ENCODE results near the gene CCDC92B.

CCDC92B gene

DNA sequence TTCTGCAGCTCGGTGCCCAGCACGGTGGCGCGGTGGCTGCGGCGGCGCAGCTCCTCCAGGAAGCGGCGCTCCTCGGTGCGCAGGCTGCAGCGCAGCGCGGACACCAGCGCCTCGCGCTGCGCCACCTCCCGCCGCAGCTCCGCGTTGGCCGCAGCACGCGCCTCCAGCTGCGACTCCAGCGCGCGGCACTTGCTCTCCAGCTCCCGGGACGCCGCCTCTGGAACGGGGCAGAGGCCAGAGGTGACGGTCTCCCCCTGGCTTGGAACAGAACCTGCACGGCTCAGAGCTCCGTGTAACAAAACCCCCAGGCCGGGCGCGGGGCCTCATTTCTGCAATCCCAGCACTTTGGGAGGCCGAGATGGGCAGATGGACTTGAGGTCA, 24.7 kb downstream of the CCDC92B start:
- DNase-seq (ENCODE audit: insufficient read length, low spot score), result peak; percentile 69
- FAIRE-seq, result peak; percentile 93
- TF ChIP-seq POU2F2 (IDR thresholded peaks at IDR 0.05; ENCODE audit: low read depth, low read length) (no peak), SPI1 (IDR thresholded peaks at IDR 0.05; ENCODE audit: low read depth, low read length) (no peak), POLR2A (IDR thresholded peaks at IDR 0.05; ENCODE audit: low read depth, low read length) (no peak), POLR2AphosphoS5 (IDR thresholded peaks at IDR 0.05; ENCODE audit: low read depth, low read length) (no peak), TAF1 (IDR thresholded peaks at IDR 0.05; ENCODE audit: low read depth, low read length) (no peak), PAX5 (IDR thresholded peaks at IDR 0.05; ENCODE audit: insufficient read depth, low read length, severe bottlenecking) (no peak)

DNA sequence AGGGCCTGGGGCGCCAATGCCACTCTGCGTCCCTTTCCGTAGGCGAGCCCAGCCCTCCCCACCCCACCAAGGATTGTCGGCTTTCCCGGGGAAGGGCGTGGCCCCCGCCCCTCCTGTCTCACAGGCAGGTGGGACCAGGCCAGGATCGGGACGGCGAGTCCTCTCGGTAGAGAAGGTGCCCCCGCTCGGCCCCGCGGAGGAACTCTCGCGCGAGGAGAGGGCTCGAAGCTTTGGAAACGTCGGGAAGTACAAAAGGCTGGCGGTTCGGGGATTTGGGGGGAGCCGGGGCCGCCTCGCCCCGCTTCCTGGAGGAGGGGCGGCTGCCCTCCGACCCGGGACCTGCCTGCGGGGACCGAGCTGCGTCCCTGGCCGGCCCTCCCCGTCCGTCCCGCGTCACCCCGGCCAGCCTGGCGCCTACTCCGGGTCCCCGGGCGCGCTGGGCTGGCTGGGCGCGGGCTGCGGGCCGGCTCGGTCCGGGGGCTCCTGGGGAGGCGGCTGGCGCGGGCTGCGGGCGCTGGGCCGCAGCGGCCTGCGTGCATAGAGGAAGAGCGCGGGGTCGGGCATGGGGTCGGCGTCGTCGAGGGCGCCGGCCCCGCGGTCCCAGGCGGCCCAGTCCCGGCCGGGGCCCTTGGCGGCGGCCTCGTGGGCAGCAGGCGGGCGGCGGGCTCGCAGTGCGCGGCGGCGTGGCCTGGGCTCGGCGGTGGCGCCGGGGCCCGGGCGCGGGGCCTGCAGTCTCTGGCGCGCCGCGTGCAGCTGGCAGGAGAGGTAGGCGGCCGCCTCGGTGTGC, 25.3 kb downstream of the CCDC92B start:
- no peak for TF ChIP-seq SPI1 (IDR thresholded peaks at IDR 0.05; ENCODE audit: low read depth, low read length)
- TF ChIP-seq POLR2A (IDR thresholded peaks at IDR 0.05; ENCODE audit: low read depth, low read length), result no peak
- no peak for TF ChIP-seq POU2F2 (IDR thresholded peaks at IDR 0.05; ENCODE audit: low read depth, low read length)
- TF ChIP-seq POLR2AphosphoS5 (IDR thresholded peaks at IDR 0.05; ENCODE audit: low read depth, low read length), result no peak
- no peak for TF ChIP-seq PAX5 (IDR thresholded peaks at IDR 0.05; ENCODE audit: insufficient read depth, low read length, severe bottlenecking)
- no peak for TF ChIP-seq TAF1 (IDR thresholded peaks at IDR 0.05; ENCODE audit: low read depth, low read length)
- no peak for FAIRE-seq
- no peak for DNase-seq (ENCODE audit: insufficient read length, low spot score)

DNA sequence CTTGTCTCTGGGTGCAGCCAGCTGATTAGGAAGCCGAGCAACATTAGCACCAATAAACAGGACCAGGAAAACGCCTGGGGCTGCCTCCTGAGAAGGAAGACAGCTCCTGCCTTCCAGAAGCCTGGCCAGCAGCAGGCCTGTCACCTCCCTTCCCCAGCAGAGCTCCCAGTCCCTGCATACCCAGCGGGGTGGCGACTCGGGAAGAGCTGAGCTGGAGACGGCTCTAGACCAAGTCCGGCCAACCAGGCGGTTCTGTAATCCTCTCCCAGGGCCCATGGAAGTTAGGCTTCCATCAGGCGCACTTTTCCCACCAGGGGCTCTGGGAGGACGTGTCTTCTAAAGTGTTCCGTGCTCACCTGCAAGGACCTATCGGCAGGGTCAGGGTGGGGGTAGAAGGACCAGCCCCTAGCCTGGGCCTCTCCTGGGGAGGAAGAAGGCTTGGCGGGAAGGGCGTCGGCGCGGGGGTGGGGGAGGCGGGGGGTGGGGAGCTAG, 25.9 kb downstream of the CCDC92B start:
- FAIRE-seq (no peak), DNase-seq (ENCODE audit: insufficient read length, low spot score) (no peak)
- TF ChIP-seq POLR2A (IDR thresholded peaks at IDR 0.05; ENCODE audit: low read depth, low read length), result no peak
- TF ChIP-seq SPI1 (IDR thresholded peaks at IDR 0.05; ENCODE audit: low read depth, low read length), result no peak
- no peak for TF ChIP-seq TAF1 (IDR thresholded peaks at IDR 0.05; ENCODE audit: low read depth, low read length)
- no peak for TF ChIP-seq PAX5 (IDR thresholded peaks at IDR 0.05; ENCODE audit: insufficient read depth, low read length, severe bottlenecking)
- no peak for TF ChIP-seq POU2F2 (IDR thresholded peaks at IDR 0.05; ENCODE audit: low read depth, low read length)
- TF ChIP-seq POLR2AphosphoS5 (IDR thresholded peaks at IDR 0.05; ENCODE audit: low read depth, low read length), result no peak

DNA sequence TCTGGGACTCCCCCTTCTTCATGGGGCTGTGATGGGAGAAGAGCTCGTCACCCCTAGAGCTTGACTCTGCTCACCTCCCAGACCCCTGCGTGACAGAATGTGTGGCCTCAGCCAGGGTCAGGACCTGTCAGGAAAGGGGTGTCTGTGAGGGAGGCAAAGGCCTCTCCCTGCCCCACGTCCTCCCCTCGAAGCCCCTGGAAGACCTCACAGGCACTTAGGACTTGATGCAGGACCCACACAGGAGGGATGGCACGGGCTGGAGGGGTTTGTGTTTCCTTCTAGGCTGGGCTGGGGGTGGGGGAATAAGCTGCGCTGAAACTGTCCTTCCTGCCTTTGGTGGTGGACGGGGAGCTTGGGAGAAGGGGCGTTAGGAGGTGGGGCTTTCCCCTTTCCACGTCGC, 26.8 kb downstream of the CCDC92B start:
- no peak for FAIRE-seq
- DNase-seq (ENCODE audit: insufficient read length, low spot score), result no peak

DNA sequence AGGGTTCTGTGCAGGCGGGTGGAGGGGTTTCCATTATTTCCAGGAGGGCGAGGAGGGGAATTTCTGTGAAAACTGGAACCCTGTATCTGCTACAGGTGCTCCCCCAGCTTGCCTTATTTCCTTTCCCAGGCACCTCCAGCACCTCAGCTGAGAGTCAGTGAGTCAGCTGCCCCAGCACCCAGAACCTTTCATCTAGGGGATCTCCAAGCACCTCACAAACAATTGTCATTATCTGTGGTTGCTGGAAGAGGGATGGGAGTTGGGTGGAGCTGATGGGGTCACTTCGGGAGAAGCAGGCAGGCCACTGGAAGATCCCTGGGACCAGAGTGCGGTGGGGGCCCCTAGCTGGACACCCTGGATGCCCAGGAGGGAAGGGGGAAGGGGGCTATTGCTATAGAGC, 27.8 kb downstream of the CCDC92B start:
- TF ChIP-seq PAX5 (IDR thresholded peaks at IDR 0.05; ENCODE audit: insufficient read depth, low read length, severe bottlenecking), result no peak
- TF ChIP-seq TAF1 (IDR thresholded peaks at IDR 0.05; ENCODE audit: low read depth, low read length), result no peak
- no peak for TF ChIP-seq POLR2A (IDR thresholded peaks at IDR 0.05; ENCODE audit: low read depth, low read length)
- TF ChIP-seq SPI1 (IDR thresholded peaks at IDR 0.05; ENCODE audit: low read depth, low read length), result no peak
- no peak for TF ChIP-seq POU2F2 (IDR thresholded peaks at IDR 0.05; ENCODE audit: low read depth, low read length)
- no peak for TF ChIP-seq POLR2AphosphoS5 (IDR thresholded peaks at IDR 0.05; ENCODE audit: low read depth, low read length)
- no peak for DNase-seq (ENCODE audit: insufficient read length, low spot score)
- no peak for FAIRE-seq

More for the DNA sequence above, 26.8 kb downstream of the CCDC92B start:
- TF ChIP-seq POU2F2 (IDR thresholded peaks at IDR 0.05; ENCODE audit: low read depth, low read length) (no peak), POLR2A (IDR thresholded peaks at IDR 0.05; ENCODE audit: low read depth, low read length) (no peak), TAF1 (IDR thresholded peaks at IDR 0.05; ENCODE audit: low read depth, low read length) (no peak), PAX5 (IDR thresholded peaks at IDR 0.05; ENCODE audit: insufficient read depth, low read length, severe bottlenecking) (no peak), SPI1 (IDR thresholded peaks at IDR 0.05; ENCODE audit: low read depth, low read length) (no peak), POLR2AphosphoS5 (IDR thresholded peaks at IDR 0.05; ENCODE audit: low read depth, low read length) (no peak)

DNA sequence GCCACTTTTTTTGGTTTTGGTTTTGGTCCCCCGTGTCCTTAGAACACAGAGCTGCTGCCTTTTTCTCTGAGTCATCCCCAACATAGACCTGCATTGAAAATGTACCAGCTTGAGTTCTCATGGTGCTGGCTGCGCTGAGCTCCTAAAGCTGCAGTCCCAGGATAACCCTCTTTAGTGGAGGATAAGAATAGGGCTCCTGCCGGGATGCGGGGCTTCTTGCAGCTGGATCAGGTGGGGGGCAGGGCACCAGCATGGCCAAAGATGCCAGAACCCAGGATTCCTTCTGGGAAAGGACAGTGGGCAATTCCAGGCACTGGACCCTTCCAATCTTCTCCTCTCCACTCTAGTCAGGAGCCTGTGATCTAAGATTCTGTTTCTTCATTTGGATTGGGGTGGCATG, 29.6 kb downstream of the CCDC92B start:
- TF ChIP-seq TAF1 (IDR thresholded peaks at IDR 0.05; ENCODE audit: low read depth, low read length) (no peak), PAX5 (IDR thresholded peaks at IDR 0.05; ENCODE audit: insufficient read depth, low read length, severe bottlenecking) (no peak), SPI1 (IDR thresholded peaks at IDR 0.05; ENCODE audit: low read depth, low read length) (no peak), POLR2AphosphoS5 (IDR thresholded peaks at IDR 0.05; ENCODE audit: low read depth, low read length) (no peak)

DNA sequence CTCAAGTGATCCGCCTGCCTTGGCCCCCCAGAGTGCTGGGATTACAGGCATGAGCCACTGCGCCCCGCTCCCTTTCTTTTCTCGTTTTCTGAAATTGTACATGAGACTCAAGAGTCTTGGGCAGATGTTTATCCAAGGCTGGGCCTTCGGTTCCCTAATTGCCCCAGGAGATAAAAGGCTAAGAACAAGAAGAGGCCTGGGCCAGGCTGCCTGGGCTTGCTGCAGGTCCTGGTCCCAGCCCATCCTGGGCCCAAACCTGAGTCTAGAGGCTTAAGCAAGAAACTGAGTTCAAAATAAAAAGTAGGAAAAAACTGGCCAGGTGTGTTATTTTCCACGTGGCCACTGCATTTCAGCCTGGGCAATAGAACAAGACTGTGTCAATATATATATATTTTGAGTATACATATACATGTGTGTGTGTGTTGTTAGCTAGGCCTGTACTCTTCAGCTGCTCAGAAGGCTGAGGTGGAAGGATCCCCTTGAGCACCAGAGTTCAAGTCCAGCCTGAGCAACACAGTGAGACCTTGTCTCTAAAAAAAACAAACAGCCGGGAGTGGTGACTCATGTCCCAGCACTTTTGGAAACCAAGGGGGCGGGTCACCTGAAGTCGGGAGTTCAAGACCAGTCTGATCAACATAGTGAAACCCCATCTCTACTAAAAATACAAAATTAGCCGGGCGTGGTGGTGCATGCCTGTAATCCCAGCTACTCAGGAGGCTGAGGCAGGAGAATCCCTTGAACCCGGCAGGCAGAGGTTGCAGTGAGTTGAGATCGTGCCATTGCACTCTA, 31.1 kb downstream of the CCDC92B start:
- no peak for TF ChIP-seq SPI1 (IDR thresholded peaks at IDR 0.05; ENCODE audit: low read depth, low read length)
- no peak for TF ChIP-seq POU2F2 (IDR thresholded peaks at IDR 0.05; ENCODE audit: low read depth, low read length)
- TF ChIP-seq POLR2A (IDR thresholded peaks at IDR 0.05; ENCODE audit: low read depth, low read length), result no peak
- no peak for TF ChIP-seq POLR2AphosphoS5 (IDR thresholded peaks at IDR 0.05; ENCODE audit: low read depth, low read length)
- TF ChIP-seq TAF1 (IDR thresholded peaks at IDR 0.05; ENCODE audit: low read depth, low read length), result no peak
- TF ChIP-seq PAX5 (IDR thresholded peaks at IDR 0.05; ENCODE audit: insufficient read depth, low read length, severe bottlenecking), result no peak
- no peak for DNase-seq (ENCODE audit: insufficient read length, low spot score)
- FAIRE-seq, result no peak

More for the DNA sequence above, 29.6 kb downstream of the CCDC92B start:
- DNase-seq (ENCODE audit: insufficient read length, low spot score) (no peak), FAIRE-seq (no peak)

DNA sequence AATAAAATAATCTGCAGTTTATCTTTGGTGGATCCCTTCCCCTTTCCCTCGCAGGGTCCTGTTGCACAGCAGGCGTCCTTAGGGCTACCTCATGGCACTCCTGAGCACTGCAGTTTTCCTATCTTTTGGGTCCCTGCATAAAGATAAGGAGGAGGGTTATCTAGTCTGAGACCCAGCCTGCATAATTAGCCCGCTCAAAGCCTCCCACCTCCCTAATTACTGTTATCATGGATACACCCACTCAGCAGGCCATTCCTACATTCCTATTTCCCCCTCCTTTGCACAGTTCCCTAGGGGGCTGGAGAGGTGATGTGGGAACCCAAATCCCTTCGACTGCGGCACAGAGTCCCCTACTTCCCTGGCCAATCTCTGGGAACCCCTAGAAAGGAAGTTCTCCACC, 32.8 kb downstream of the CCDC92B start:
- TF ChIP-seq SPI1 (IDR thresholded peaks at IDR 0.05; ENCODE audit: low read depth, low read length) (no peak), POLR2AphosphoS5 (IDR thresholded peaks at IDR 0.05; ENCODE audit: low read depth, low read length) (no peak), POLR2A (IDR thresholded peaks at IDR 0.05; ENCODE audit: low read depth, low read length) (no peak), TAF1 (IDR thresholded peaks at IDR 0.05; ENCODE audit: low read depth, low read length) (no peak), PAX5 (IDR thresholded peaks at IDR 0.05; ENCODE audit: insufficient read depth, low read length, severe bottlenecking) (no peak), POU2F2 (IDR thresholded peaks at IDR 0.05; ENCODE audit: low read depth, low read length) (no peak)
- no peak for FAIRE-seq
- no peak for DNase-seq (ENCODE audit: insufficient read length, low spot score)

DNA sequence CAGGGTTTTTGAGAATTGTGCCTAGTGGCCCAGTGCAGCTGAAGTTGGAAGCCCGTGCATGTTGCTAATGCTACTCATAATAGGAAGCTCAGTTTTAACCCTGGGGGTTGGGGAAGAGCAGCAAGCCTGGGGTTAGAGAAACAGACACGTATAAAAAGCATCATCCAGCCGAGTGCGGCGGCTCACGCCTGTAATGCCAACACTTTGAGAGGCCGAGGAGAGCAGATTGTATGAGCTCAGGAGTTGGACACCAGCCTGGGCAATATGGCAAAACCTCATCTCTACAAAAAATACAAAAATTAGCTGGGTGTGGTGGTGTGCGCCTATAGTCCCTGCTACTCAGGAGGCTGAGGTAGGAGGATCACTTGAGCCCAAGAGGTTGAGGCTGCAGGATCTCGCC, 35.6 kb downstream of the CCDC92B start:
- FAIRE-seq (no peak), DNase-seq (ENCODE audit: insufficient read length, low spot score) (no peak)
- TF ChIP-seq POU2F2 (IDR thresholded peaks at IDR 0.05; ENCODE audit: low read depth, low read length) (no peak), POLR2A (IDR thresholded peaks at IDR 0.05; ENCODE audit: low read depth, low read length) (no peak), POLR2AphosphoS5 (IDR thresholded peaks at IDR 0.05; ENCODE audit: low read depth, low read length) (no peak), TAF1 (IDR thresholded peaks at IDR 0.05; ENCODE audit: low read depth, low read length) (no peak), SPI1 (IDR thresholded peaks at IDR 0.05; ENCODE audit: low read depth, low read length) (no peak), PAX5 (IDR thresholded peaks at IDR 0.05; ENCODE audit: insufficient read depth, low read length, severe bottlenecking) (no peak)
